RPMI8226 (cell line): ENCODE measurements around the gene CCNYL1.

Source experiments
- DNase-seq: peaks from one replicate; pipeline ENCODE4 v3.0.0-alpha.2; 2015

The CCNYL1 gene

GRCh38 chr2:207796585-207797350 is 85.3 kb downstream of the CCNYL1 start:
- DNase-seq, result no peak

GRCh38 chr2:207801259-207801658 is 89.8 kb downstream of the CCNYL1 start:
- no peak for DNase-seq

- DNase-seq, result no peak
Observed at GRCh38 chr2:207802650-207803049, 91.2 kb downstream of the CCNYL1 start.
